Measurements from ENCODE around the gene DLEU7.

DLEU7 gene

DNA sequence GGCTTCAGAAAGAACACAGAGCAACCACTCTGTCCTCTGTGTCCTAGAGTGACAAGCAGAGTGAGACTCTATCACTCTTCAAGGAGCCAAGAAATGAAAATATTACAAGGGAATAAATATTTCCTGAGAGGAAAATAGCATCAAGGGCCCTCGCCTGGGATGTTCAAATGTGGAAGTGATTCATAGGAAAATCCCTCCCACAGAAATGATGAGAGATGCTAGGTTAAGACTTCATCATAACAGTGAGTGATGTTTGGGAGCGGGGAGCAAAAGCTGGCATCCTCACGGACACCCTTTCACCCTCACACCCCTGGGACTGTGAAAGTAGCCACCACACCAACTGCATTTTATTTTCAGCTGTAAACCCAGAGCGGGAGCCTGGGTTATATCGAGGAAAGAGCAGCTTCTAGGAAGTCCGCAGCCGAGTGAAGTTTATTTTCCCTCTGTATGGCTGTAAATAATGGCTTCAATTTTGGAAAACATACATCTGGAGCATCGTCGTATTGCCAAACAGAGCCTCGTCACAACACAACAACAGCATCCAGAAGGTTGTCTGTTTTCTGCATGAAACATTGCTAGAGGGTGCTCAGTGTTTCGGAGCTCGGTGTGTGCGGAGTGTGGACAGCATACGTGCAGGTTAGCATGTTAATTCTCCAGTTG lies 54.8 kb downstream of the DLEU7 start:
- no peak for DNase-seq

- DNase-seq: no peak
Observed at GRCh38 chr13:50787316-50788195, 55.9 kb downstream of the DLEU7 start.

- no peak for DNase-seq
Observed at GRCh38 chr13:50783717-50784290, 59.7 kb downstream of the DLEU7 start.

DNA sequence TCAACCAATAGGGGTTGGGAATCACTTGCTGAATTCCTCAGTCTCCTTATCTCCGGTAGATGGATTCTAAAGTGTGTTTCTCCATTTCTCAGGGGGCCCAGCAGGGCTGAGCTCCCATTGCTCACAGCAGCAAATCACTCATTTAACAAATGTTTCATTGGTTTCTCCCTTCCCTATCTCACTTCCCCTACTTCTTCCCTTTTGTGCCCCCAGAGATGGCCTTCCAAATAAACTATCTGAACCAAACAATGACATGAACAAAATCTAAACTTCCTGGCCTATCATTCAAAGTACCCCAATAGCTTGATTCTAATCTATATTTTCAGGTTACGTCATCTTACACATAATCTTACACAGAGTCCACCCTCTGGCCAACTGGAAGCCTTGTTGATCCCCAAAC lies 60.4 kb downstream of the DLEU7 start:
- DNase-seq: no peak

- DNase-seq: no peak
Observed at GRCh38 chr13:50780201-50781015, 63.1 kb downstream of the DLEU7 start.

GRCh38 chr13:50779443-50780200 lies 63.9 kb downstream of the DLEU7 start:
- DNase-seq: no peak

All from NCI-H2171 (cell line).